PC-3 (cell line): ENCODE measurements around the gene CHD5.

Experiments
- EZH2 ChIP-seq: fragments of 300-600 bp; sonication (generic); IDR thresholded peaks from one replicate; pipeline ENCODE4 v1.6.1; 2017; ENCODE audit warnings: antibody characterized with exemption, mild to moderate bottlenecking, low read length; ENCODE audit not compliant: unreplicated experiment
- EZH2phosphoT487 ChIP-seq: fragments of 300-600 bp; sonication (generic); IDR thresholded peaks from 2 replicates; pipeline ENCODE4 v1.6.1; 2018; ENCODE audit warnings: mild to moderate bottlenecking, antibody characterized with exemption, low read length, borderline replicate concordance
- TF ChIP-seq, protein P1 (sequence below): fragments of 300-600 bp; sonication (generic); conservative IDR thresholded peaks from 2 replicates; pipeline ENCODE4 v1.5.1; 2017; ENCODE audit warnings: antibody characterized with exemption, low read depth, mild to moderate bottlenecking, low read length

DNA sequence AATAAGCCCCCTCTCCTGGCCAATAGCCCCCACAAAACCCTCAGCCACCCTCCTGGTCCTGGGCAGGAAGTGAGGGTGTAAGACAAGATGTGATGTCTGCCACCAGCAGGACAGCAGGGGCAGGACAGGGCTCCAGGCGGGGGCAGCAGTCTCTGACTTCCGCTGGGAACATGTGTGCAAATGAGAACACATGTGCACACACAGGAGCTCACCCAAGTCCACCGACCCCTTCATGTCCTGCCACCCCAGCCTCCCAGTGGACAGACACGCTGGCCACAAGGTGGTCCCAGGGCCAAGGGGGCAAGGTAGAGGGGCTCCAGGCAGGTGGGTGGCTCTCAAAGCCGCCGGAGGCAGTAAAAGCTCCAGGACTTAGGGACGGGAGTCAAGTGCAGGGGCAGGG lies 74.4 kb downstream of the CHD5 start:
- TF ChIP-seq EZH2 = no peak
- TF ChIP-seq, protein P1, sequence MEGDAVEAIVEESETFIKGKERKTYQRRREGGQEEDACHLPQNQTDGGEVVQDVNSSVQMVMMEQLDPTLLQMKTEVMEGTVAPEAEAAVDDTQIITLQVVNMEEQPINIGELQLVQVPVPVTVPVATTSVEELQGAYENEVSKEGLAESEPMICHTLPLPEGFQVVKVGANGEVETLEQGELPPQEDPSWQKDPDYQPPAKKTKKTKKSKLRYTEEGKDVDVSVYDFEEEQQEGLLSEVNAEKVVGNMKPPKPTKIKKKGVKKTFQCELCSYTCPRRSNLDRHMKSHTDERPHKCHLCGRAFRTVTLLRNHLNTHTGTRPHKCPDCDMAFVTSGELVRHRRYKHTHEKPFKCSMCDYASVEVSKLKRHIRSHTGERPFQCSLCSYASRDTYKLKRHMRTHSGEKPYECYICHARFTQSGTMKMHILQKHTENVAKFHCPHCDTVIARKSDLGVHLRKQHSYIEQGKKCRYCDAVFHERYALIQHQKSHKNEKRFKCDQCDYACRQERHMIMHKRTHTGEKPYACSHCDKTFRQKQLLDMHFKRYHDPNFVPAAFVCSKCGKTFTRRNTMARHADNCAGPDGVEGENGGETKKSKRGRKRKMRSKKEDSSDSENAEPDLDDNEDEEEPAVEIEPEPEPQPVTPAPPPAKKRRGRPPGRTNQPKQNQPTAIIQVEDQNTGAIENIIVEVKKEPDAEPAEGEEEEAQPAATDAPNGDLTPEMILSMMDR = no peak
- TF ChIP-seq EZH2phosphoT487 = no peak
